GM21447 (cell line): ENCODE measurements around the gene SNRNP25.

Experiments
- ATAC-seq: cut with Tn5 transposase; IDR thresholded peaks from one replicate; pipeline ENCODE4 v1.9.1; 2021; ENCODE audit not compliant: unreplicated experiment

SNRNP25 gene

DNA sequence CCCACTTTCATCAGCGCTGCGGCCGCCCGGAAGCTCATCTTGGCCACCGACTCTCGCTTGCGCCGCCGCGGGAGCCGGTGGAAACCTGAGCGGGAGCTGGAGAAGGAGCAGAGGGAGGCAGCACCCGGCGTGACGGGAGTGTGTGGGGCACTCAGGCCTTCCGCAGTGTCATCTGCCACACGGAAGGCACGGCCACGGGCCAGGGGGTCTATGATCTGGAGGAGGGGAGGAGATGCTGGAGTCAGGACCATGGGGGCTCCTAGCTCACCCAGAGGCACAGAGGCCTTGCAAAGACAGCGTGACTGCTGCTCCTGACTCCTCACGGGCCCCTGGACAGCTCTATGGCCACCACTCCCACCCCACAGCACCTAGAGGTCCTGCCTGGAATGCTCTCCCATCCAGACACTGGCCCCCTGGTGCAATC lies 9.4 kb downstream of the SNRNP25 start:
- no peak for ATAC-seq

GRCh38 chr16:63466-63865 lies 9.8 kb downstream of the SNRNP25 start:
- no peak for ATAC-seq

GRCh38 chr16:63998-64913 lies 10.6 kb downstream of the SNRNP25 start:
- no peak for ATAC-seq

DNA sequence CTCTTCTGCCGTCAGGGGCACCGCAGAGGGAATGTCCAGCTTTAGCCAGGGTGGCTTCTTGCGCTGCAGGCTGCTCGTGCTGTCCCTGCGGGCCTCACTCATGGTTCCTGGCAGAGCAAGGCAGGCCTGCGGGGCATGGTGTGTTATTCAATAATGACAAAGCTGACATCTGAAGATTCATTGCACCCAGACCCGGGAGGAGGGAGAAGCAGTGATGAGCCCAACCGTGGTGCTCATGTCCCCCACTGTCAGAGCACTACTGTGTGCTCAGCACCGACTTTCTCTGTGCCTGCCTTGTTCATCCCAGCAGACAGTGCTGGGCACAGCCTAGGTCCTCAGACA lies 11.3 kb downstream of the SNRNP25 start:
- ATAC-seq, result no peak

GRCh38 chr16:65745-66144 lies 12.1 kb downstream of the SNRNP25 start:
- ATAC-seq, result no peak

DNA sequence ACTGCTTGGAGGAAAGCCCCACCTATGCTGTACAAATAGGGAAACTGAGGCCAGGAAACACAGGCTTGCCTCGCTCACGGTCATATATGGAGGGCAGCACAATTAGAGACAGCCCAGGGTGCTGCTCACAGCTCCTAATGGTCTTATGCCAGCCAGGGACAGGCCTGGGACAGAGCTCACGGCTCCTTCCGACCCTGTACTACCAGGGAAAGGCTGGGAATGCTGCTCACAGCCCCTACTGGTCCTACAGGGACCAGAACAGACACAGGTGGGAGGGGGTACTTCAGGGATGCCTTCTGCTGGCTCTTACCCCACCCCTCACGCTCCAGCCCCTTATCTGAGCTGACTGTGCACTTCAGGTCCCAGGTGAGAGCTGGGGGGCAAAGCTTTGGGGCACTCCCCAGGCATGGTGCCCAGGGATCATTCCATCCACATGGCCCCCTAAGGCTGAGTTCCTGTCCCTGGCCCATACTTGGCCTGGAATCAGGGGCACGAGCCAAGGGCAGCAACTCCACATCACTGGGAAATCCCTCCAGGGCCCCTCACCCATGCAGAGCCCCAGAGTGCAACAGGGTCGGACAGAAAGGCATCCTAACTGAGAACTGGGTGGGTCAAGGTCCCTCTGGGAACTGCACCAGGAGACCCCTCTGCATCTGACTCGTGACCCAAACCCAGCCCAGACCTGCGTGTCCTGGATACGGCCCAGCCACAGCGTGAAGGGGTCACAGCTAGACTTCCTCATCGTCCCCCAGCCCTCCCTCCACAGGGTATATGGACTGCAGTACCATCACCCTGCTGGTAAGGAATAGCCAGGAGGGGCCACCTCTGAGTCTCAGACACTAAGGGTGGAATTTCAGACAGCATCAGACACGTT lies 12.9 kb downstream of the SNRNP25 start:
- ATAC-seq, result no peak

DNA sequence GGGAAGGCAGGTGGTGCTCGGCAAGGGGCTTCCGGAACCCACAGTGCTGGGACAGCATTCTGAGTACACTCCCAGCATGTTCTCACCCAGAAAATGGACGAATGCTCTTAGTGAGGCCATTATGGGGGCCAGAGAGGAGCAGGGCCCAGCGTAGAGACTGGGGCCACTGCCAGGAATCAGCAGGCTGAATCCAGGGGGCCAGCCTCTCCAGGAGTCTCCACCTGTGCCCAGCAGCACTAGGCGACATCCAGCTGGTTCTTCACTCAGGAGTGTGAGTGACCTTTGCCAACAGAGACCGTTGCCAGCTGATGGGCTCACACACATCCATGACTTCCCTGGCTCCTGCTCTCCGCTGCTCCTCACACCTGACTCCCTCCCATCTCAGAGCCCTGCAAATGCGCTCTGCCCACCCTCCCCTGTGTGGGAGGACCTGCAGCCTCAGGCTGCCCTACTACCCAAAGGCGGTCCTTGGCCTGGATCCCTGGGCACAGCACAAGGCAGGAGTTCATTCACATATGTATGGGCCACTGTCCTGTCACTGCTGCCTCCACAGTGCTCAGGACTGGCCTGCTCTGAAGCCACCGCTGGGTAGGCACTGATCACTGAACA lies 13.7 kb downstream of the SNRNP25 start:
- no peak for ATAC-seq

DNA sequence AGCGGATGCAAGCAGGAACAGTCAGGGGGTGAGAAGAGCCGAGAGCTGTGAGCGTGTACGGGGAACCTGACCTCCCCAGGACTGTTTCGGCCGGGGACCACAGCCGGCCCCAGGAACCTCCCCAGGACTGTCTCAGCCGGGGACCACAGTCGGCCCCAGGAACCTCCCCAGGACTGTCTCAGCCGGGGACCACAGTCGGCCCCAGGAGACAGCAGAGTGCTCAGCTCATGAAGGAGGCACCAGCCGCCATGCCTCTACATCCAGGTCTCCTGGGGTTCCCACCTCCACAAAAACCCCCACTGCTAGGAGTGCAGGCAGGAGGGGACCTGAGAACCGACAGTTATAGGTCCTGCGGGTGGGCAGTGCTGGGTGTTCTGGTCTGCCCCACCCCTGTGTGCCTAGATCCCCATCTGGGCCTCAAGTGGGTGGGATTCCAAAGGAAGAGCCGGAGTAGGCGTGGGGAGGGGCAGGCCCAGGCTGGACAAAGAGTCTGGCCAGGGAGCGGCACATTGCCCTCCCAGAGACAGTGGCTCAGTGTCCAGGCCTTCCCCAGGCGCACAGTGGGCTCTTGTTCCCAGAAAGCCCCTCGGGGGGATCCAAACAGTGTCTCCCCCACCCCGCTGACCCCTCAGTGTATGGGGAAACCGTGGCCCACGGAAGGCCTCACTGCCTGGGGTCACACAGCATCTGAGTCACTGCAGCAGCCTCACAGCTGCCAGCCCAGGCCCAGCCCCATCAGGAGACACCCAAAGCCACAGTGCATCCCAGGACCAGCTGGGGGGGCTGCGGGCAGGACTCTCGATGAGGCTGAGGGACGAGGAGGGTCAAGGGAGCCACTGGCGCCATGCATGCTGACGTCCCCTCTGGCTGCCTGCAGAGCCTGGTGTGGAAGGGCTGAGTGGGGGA lies 14.5 kb downstream of the SNRNP25 start:
- no peak for ATAC-seq

GRCh38 chr16:69181-69580 lies 15.6 kb downstream of the SNRNP25 start:
- ATAC-seq, result no peak

DNA sequence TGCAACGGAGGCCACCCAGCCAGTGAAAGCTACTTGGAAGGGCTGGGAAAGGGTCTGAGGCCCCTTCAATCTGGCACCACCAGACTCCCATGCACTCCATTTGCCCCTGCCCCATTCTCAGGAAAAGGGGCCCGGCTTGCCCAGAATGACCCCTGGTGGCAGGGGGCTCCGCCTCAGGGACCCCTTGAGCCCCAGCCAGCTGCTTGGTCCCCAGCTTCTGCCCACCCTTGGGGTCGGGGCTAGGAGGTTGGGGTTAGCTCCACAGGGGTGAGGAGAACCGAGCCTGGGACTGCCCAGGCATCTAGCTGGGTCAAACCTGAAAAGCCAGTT lies 17.5 kb downstream of the SNRNP25 start:
- ATAC-seq, result no peak

DNA sequence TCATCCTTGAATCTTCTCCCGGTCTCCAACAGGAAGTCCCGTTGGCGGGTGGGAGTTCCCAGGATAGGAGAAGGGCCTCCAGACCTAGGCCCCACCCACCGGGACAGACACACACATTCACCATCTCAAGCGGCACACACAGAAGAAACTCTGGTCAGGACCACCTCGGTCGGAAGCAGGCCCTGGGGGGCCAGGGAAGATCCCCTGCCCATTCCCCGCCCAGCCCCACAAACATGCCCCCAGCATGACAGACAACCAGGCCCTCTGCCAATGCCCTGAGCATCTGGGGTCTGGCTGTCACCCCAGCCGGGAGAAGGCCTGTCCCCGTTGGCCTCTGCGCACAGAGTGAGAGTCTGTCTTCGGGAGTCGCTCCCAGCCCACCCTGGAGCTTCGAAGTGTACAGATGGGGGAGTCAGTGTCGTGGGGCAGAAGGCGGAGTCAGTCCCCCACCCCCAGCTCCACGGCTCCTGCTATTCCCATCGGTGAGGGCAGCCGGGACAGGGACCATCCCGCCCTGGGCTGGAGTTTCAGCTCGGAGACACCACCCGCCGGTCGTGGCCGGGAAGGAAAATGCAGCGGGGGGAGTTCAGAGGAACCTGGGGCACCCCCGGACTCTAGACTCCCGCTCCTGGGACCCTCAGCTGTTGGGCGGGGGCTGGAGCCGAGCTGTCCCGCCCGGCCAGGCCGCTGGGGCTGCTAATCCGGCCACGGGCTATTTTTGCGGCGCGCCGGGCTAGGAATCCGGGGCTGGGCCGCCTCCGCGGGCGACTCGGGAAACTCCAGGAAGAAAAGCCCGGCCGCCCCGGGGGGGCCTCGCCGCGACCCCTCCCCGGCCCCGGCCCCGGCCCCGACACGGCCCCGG lies 18.1 kb downstream of the SNRNP25 start:
- no peak for ATAC-seq

DNA sequence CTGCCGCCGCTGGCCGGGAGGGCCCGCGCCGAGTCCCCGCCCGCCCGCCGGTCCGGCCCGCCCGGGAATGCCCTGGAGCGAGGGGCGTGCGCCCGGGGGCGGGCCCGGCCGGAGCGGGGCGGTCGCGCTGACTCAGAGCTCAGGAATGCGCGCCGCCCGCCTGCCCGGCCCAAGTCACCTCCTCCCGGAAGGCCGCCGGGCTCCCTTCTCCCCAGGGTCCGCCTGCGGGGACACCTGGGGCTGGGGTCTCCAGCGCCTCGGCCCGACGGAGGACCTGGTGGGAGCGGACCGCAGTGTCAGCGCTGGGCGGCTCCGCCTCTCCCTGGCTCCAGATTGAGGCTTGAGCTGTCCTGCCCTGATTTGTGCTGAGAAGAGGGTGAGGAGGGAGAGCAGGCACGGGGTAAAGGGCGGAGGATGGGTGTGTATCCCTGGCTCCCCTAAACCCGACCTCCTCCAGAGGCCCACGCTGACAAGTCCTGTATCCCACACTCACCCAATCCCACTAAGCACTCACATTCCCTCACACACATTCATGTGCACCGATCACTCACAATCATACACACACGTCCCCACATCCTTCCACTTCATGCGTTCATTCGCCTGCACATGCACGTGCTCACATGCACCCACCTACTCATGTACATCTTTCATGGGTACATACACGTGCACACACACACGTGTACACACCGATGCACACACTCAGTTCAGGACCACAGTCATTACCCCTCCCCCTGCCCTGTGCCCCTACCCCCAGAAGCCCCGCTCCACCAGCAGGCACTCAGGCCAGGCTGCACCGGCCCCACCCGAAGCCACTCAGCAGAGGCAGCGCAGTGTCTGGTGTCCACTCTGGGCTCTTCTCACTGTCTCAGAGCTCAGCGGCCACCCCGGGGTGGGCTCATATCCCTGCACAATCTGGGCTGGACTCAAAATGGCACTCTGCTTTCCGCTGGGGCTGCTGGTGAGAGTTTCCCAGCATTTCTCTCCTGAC lies 19.2 kb downstream of the SNRNP25 start, which contains the start of gene RHBDF1:
Gene RHBDF1, minus strand, starts transcription at position 71 of the 988 bp plus-strand sequence. CDS start 7,616 bp downstream, outside the sequence.
- ATAC-seq, result no peak

- ATAC-seq, result no peak
Observed at GRCh38 chr16:74051-74746, 20.6 kb downstream of the SNRNP25 start.

DNA sequence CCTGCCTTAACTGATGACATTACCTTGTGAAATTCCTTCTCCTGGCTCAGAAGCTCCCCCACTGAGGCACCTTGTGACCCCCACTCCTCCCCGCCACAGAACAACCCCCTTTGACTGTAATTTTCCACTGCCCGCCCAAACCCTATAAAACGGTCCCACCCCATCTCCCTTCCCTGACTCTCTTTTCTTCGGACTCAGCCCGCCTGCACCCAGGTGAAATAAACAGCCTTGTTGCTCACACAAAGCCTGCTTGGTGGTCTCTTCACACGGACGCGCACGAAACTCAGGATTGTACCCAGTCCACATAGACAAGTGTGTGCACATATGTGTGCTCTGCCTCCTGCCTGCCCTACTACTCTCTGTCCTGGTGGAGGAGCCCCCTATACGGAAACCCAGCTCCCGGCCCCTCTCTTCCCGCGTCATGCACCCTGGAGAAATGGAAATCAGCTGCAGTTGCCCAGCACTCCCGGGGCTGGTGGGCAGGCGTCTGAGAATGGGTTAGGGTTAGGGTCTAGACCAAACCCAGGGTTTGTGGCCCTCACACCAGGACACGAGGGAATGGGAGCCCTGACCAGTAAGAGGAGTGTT lies 21.2 kb downstream of the SNRNP25 start:
- no peak for ATAC-seq

- ATAC-seq, result no peak
Observed at GRCh38 chr16:75580-76501, 22.2 kb downstream of the SNRNP25 start.

- no peak for ATAC-seq
Observed at GRCh38 chr16:76535-77272, 23.1 kb downstream of the SNRNP25 start.
